ENCODE data around the gene EEIG2. TPM values are rescaled to one million over a fixed set of nuclear protein-coding genes. Genes with fewer than 3 reads are reported as not detected.

Gene EEIG2
- total and polyA plus RNA-seq, 2 donors (not counting 1 experiment from before 2014, with no cell fraction given): 4.4 to 13.6 TPM

GRCh38 chr1:108565081-108565480 is 5.2 kb downstream of the EEIG2 start:
- Histone ChIP-seq H2AFZ (ENCODE audit: insufficient read depth, low read depth, low read length, poor library complexity, severe bottlenecking) (no peak overlapping the region), H3K79me2 (ENCODE audit: control insufficient read depth, insufficient read depth, low read length) (peaks cover 89% of the 10 kb centered on the region), H3K27ac (ENCODE audit: low read length in 2 of 2) (no peak overlapping the region), H3K9ac (ENCODE audit: low read length) (no peak overlapping the region), H4K20me1 (ENCODE audit: control insufficient read depth, insufficient read depth, low read length, poor library complexity, severe bottlenecking) (peaks cover 48% of the 10 kb centered on the region), H3K36me3 (replicated peaks in 1 of 2; ENCODE audit: control extremely low read depth in 1 of 2, control insufficient read depth in 1 of 2, extremely low read depth in 1 of 2, insufficient read depth in 2 of 2, low read length in 1 of 2) (no peaks in the 10 kb centered on the region), H3K4me1 (ENCODE audit: control insufficient read depth in 2 of 2, insufficient read depth in 2 of 2, low read length in 2 of 2) (peaks cover 23 to 24% of the 10 kb centered on the region in 2 donors), H3K27me3 (replicated peaks in 1 of 4; ENCODE audit: control extremely low read depth in 1 of 4, control insufficient read depth in 3 of 4, insufficient read depth in 4 of 4, low read length in 3 of 4) (no peaks in the 10 kb centered on the region), H3K9me3 (ENCODE audit: control extremely low read depth in 1 of 3, control insufficient read depth in 2 of 3, insufficient read depth in 1 of 3, low read length in 2 of 3) (no peaks in the 10 kb centered on the region), H3K4me2 (replicated peaks; ENCODE audit: low read depth, low read length, poor library complexity, severe bottlenecking) (no peak overlapping the region), H3K4me3 (ENCODE audit: control extremely low read depth in 1 of 5, extremely low read depth in 1 of 5, insufficient read depth in 1 of 5, low read depth in 2 of 5, low read length in 4 of 5) (no peak overlapping the region)
- peaks cover 33% of the 10 kb centered on the region for H3K4me1 Mint-ChIP-seq
- intact Hi-C loops (cut with micrococcal nuclease): loop anchor here (10.0 kb wide), 1 partner anchor 480 kb away; the partner anchor contains the start of gene WDR47
- TF ChIP-seq CTCF (IDR thresholded peaks at IDR 0.05) (no peak), EZH2 (IDR thresholded peaks at IDR 0.05; ENCODE audit: borderline replicate concordance, insufficient read depth, low read depth, low read length, poor library complexity, severe bottlenecking) (no peak)
- H3K9me3 Mint-ChIP-seq (ENCODE audit: insufficient read depth): no peaks in the 10 kb centered on the region
- no peak for ATAC-seq (ENCODE audit: low read depth)
- DNase-seq: no peak
- H3K27ac Mint-ChIP-seq: no peak overlapping the region
- ChIA-PET CTCF (interaction anchor here (12.1 kb wide), 1 partner anchor 52 kb away, joined by 325 read pairs; no protein-coding TSS in a partner anchor), POLR2A (no interaction called here)
- H3K27me3 Mint-ChIP-seq: no peaks in the 10 kb centered on the region
- WGBS (ENCODE audit: insufficient coverage): 100% methylated on average over 3 of the region's 6 CpGs
- no peak overlapping the region for H3K4me3 Mint-ChIP-seq

- H3K4me1 ChIP-seq (ENCODE audit: control insufficient read depth in 2 of 2, insufficient read depth in 2 of 2, low read length in 2 of 2): peaks cover 27% of the 10 kb centered on the region in 2 donors
- H3K27me3 ChIP-seq (replicated peaks in 1 of 4; ENCODE audit: control extremely low read depth in 1 of 4, control insufficient read depth in 3 of 4, insufficient read depth in 4 of 4, low read length in 3 of 4): no peaks in the 10 kb centered on the region
- ATAC-seq (ENCODE audit: low read depth) (no peak), DNase-seq (no peak)
- ChIA-PET CTCF (interaction anchor here (1.0 kb wide), 1 partner anchor 53 kb away, joined by 3 read pairs; no protein-coding TSS in a partner anchor), POLR2A (no interaction called here)
- H3K4me1 Mint-ChIP-seq: peaks cover 31% of the 10 kb centered on the region
- no peak for TF ChIP-seq CTCF (IDR thresholded peaks at IDR 0.05)
- TF ChIP-seq EZH2 (IDR thresholded peaks at IDR 0.05; ENCODE audit: borderline replicate concordance, insufficient read depth, low read depth, low read length, poor library complexity, severe bottlenecking): no peak
- H3K4me3 Mint-ChIP-seq: no peak overlapping the region
- H3K4me2 ChIP-seq (replicated peaks; ENCODE audit: low read depth, low read length, poor library complexity, severe bottlenecking): no peak overlapping the region
- no peak overlapping the region for H3K9ac ChIP-seq (ENCODE audit: low read length)
- peaks cover 91% of the 10 kb centered on the region for H3K79me2 ChIP-seq (ENCODE audit: control insufficient read depth, insufficient read depth, low read length)
- H2AFZ ChIP-seq (ENCODE audit: insufficient read depth, low read depth, low read length, poor library complexity, severe bottlenecking): no peak overlapping the region
- no peak overlapping the region for H3K27ac Mint-ChIP-seq
- WGBS (ENCODE audit: insufficient coverage): no CpG with 5 or more reads among the region's 1 CpG
- H3K4me3 ChIP-seq (ENCODE audit: control extremely low read depth in 1 of 5, extremely low read depth in 1 of 5, insufficient read depth in 1 of 5, low read depth in 2 of 5, low read length in 4 of 5): no peak overlapping the region
- intact Hi-C loops (cut with micrococcal nuclease): loop anchor here (10.0 kb wide), 1 partner anchor 479 kb away; the partner anchor contains the start of gene WDR47
- H3K27me3 Mint-ChIP-seq: no peaks in the 10 kb centered on the region
- no peaks in the 10 kb centered on the region for H3K9me3 ChIP-seq (ENCODE audit: control extremely low read depth in 1 of 3, control insufficient read depth in 2 of 3, insufficient read depth in 1 of 3, low read length in 2 of 3)
- no peaks in the 10 kb centered on the region for H3K9me3 Mint-ChIP-seq (ENCODE audit: insufficient read depth)
- peaks cover 52% of the 10 kb centered on the region for H4K20me1 ChIP-seq (ENCODE audit: control insufficient read depth, insufficient read depth, low read length, poor library complexity, severe bottlenecking)
- no peaks in the 10 kb centered on the region for H3K36me3 ChIP-seq (replicated peaks in 1 of 2; ENCODE audit: control extremely low read depth in 1 of 2, control insufficient read depth in 1 of 2, extremely low read depth in 1 of 2, insufficient read depth in 2 of 2, low read length in 1 of 2)
- no peak overlapping the region for H3K27ac ChIP-seq (ENCODE audit: low read length in 2 of 2)
Observed at GRCh38 chr1:108565512-108565911, 5.6 kb downstream of the EEIG2 start.
